AG10803 (cell line): ENCODE results near the gene SNCAIP.
"Not testable (repeated sequence)": the region's sequence is repeated elsewhere in the genome, so short reads cannot be mapped to it uniquely, and the experiment has no call there.

Experiments used
- DNase-seq: peaks from one replicate; pipeline ENCODE4 v3.0.0; 2010; ENCODE audit warnings: low read depth
- H3K4me3 ChIP-seq: 2 replicates; pipeline ENCODE4 v1.5.1; 2011; ENCODE audit warnings: mild to moderate bottlenecking, low read length, control low read depth
- CTCF ChIP-seq: conservative IDR thresholded peaks from 2 replicates; pipeline ENCODE4 v1.5.1; 2011; ENCODE audit warnings: mild to moderate bottlenecking, low read length, control low read depth, inconsistent platforms

The SNCAIP gene

GRCh38 chr5:122473941-122474340, 161.9 kb downstream of the SNCAIP start:
- no peak for TF ChIP-seq CTCF
- DNase-seq = no peak
- H3K4me3 ChIP-seq = no peak overlapping the region

GRCh38 chr5:122478741-122479442, 166.9 kb downstream of the SNCAIP start:
- DNase-seq = no peak
- H3K4me3 ChIP-seq = no peak overlapping the region
- no peak for TF ChIP-seq CTCF

GRCh38 chr5:122480146-122480545, 168.1 kb downstream of the SNCAIP start:
- DNase-seq = no peak
- H3K4me3 ChIP-seq = no peak overlapping the region

GRCh38 chr5:122484103-122484502, 172.1 kb downstream of the SNCAIP start:
- DNase-seq = no peak
- no peak for TF ChIP-seq CTCF
- no peak overlapping the region for H3K4me3 ChIP-seq

More at GRCh38 chr5:122480146-122480545, 168.1 kb downstream of the SNCAIP start:
- TF ChIP-seq CTCF = no peak

- DNase-seq = no peak
- TF ChIP-seq CTCF = no peak
These were observed 173.2 kb downstream of the SNCAIP start for GRCh38 chr5:122485226-122485625.

GRCh38 chr5:122486616-122487015, 174.6 kb downstream of the SNCAIP start:
- DNase-seq, H3K4me3 ChIP-seq: not testable (repeated sequence)

More at GRCh38 chr5:122485226-122485625, 173.2 kb downstream of the SNCAIP start:
- H3K4me3 ChIP-seq = no peak overlapping the region

GRCh38 chr5:122490718-122491117, 178.7 kb downstream of the SNCAIP start:
- H3K4me3 ChIP-seq = no peak overlapping the region
- no peak for TF ChIP-seq CTCF
- DNase-seq = no peak

- DNase-seq = peak; percentile 22
- H3K4me3 ChIP-seq = no peak overlapping the region
- peak; percentile 48 for TF ChIP-seq CTCF
These were observed 180.6 kb downstream of the SNCAIP start for GRCh38 chr5:122492675-122493074.
